GM12801 (cell line): ENCODE measurements around the gene LPCAT3.
A peak's percentile ranks its signal among the peaks of the same experiment; 100 is the strongest.

ENCODE experiments used
- CTCF ChIP-seq: IDR thresholded peaks from one replicate; pipeline ENCODE4 v1.5.1; 2011; ENCODE audit warnings: control low read depth; ENCODE audit not compliant: insufficient read length; ENCODE audit errors: extremely low read depth

LPCAT3 gene

GRCh38 chr12:6946033-6946919 lies 72.0 kb downstream of the LPCAT3 start:
- TF ChIP-seq CTCF = no peak

- no peak for TF ChIP-seq CTCF
These were observed 72.7 kb downstream of the LPCAT3 start for GRCh38 chr12:6945613-6946012.

- TF ChIP-seq CTCF = peak; percentile 81
These were observed 73.7 kb downstream of the LPCAT3 start for GRCh38 chr12:6944381-6945186.

- no peak for TF ChIP-seq CTCF
These were observed 74.4 kb downstream of the LPCAT3 start, which contains the start of the genes C12orf57 and RNU7-1 for GRCh38 chr12:6943722-6944380. Gene C12orf57 (plus strand): TSS chr12:6944022. CDS start chr12:6944122, 100 bp downstream. Gene RNU7-1 (plus strand): TSS chr12:6943816.

- TF ChIP-seq CTCF = no peak
These were observed 74.9 kb downstream of the LPCAT3 start for GRCh38 chr12:6943389-6943721.

- TF ChIP-seq CTCF = no peak
These were observed 76.0 kb downstream of the LPCAT3 start for GRCh38 chr12:6942331-6942665.

GRCh38 chr12:6941782-6942181 lies 76.5 kb downstream of the LPCAT3 start:
- no peak for TF ChIP-seq CTCF
